Chondrocyte (in vitro differentiated cells): ENCODE measurements around the gene LYPD6. TPM values are rescaled to one million over a fixed set of nuclear protein-coding genes. Genes with fewer than 3 reads are reported as not detected.

Source experiments
- DNase-seq: peaks from one replicate; pipeline ENCODE4 v3.0.0; 2021; ENCODE audit warnings: mixed read lengths, low spot score
- H3K27ac Mint-ChIP-seq: one replicate; pipeline ENCODE4 v1.8.0; 2021; ENCODE audit warnings: mild to moderate bottlenecking, moderate library complexity, mixed read lengths; ENCODE audit not compliant: unreplicated experiment
- H3K27me3 Mint-ChIP-seq: 2 replicates; pipeline ENCODE4 v1.8.0; 2021; ENCODE audit warnings: low read depth, mixed read lengths
- H3K36me3 Mint-ChIP-seq: 2 replicates; pipeline ENCODE4 v1.8.0; 2021; ENCODE audit warnings: low read depth, mixed read lengths
- H3K4me1 Mint-ChIP-seq: 2 replicates; pipeline ENCODE4 v1.8.0; 2021; ENCODE audit warnings: low read depth, mild to moderate bottlenecking, mixed read lengths
- H3K4me3 Mint-ChIP-seq: one replicate; pipeline ENCODE4 v1.8.0; 2021; ENCODE audit warnings: mild to moderate bottlenecking, moderate library complexity, mixed read lengths; ENCODE audit not compliant: unreplicated experiment
- H3K9me3 Mint-ChIP-seq: 2 replicates; pipeline ENCODE4 v1.8.0; 2021; ENCODE audit warnings: low read depth, mixed read lengths
- total RNA-seq: library from RNA; stranded (reverse); gene quantifications from 3 replicates; pipeline ENCODE4 v1.2.1, GENCODE V29; 2021
- TF ChIP-seq, protein P1 (sequence below): fragments of 200-600 bp; sonication (generic); IDR thresholded peaks from 2 replicates; pipeline ENCODE4 v1.5.0; 2021; ENCODE audit warnings: antibody characterized with exemption, mild to moderate bottlenecking, moderate library complexity

The LYPD6 gene
- total RNA-seq, 1 donor from 2014 or later, result 0.57 TPM

- TF ChIP-seq, protein P1, sequence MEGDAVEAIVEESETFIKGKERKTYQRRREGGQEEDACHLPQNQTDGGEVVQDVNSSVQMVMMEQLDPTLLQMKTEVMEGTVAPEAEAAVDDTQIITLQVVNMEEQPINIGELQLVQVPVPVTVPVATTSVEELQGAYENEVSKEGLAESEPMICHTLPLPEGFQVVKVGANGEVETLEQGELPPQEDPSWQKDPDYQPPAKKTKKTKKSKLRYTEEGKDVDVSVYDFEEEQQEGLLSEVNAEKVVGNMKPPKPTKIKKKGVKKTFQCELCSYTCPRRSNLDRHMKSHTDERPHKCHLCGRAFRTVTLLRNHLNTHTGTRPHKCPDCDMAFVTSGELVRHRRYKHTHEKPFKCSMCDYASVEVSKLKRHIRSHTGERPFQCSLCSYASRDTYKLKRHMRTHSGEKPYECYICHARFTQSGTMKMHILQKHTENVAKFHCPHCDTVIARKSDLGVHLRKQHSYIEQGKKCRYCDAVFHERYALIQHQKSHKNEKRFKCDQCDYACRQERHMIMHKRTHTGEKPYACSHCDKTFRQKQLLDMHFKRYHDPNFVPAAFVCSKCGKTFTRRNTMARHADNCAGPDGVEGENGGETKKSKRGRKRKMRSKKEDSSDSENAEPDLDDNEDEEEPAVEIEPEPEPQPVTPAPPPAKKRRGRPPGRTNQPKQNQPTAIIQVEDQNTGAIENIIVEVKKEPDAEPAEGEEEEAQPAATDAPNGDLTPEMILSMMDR, result no peak
- H3K9me3 Mint-ChIP-seq, result no peaks in the 10 kb centered on the region
- peaks cover 5% of the 10 kb centered on the region for H3K4me1 Mint-ChIP-seq
- DNase-seq, result no peak
- no peaks in the 10 kb centered on the region for H3K36me3 Mint-ChIP-seq
- H3K27ac Mint-ChIP-seq, result no peak overlapping the region
- no peak overlapping the region for H3K4me3 Mint-ChIP-seq
- no peaks in the 10 kb centered on the region for H3K27me3 Mint-ChIP-seq
These were observed 137.0 kb downstream of the LYPD6 start for GRCh38 chr2:149467436-149467835.

GRCh38 chr2:149468636-149469035, 138.2 kb downstream of the LYPD6 start:
- Mint-ChIP-seq H3K27me3 (no peaks in the 10 kb centered on the region), H3K36me3 (no peaks in the 10 kb centered on the region), H3K4me1 (peaks cover 5% of the 10 kb centered on the region), H3K27ac (no peak overlapping the region), H3K4me3 (no peak overlapping the region), H3K9me3 (no peaks in the 10 kb centered on the region)
- DNase-seq, result no peak
- TF ChIP-seq, protein P1, result no peak

GRCh38 chr2:149470046-149470445, 139.7 kb downstream of the LYPD6 start:
- TF ChIP-seq, protein P1, result no peak
- no peaks in the 10 kb centered on the region for H3K27me3 Mint-ChIP-seq
- H3K4me3 Mint-ChIP-seq, result no peak overlapping the region
- no peak overlapping the region for H3K27ac Mint-ChIP-seq
- no peaks in the 10 kb centered on the region for H3K9me3 Mint-ChIP-seq
- H3K36me3 Mint-ChIP-seq, result no peaks in the 10 kb centered on the region
- DNase-seq, result no peak
- H3K4me1 Mint-ChIP-seq, result peaks cover 5% of the 10 kb centered on the region

GRCh38 chr2:149472413-149472812, 142.0 kb downstream of the LYPD6 start:
- TF ChIP-seq, protein P1, result no peak
- H3K27ac Mint-ChIP-seq, result no peak overlapping the region
- no peaks in the 10 kb centered on the region for H3K9me3 Mint-ChIP-seq
- no peaks in the 10 kb centered on the region for H3K36me3 Mint-ChIP-seq
- no peak overlapping the region for H3K4me3 Mint-ChIP-seq
- no peaks in the 10 kb centered on the region for H3K27me3 Mint-ChIP-seq
- DNase-seq, result no peak
- peaks cover 3% of the 10 kb centered on the region for H3K4me1 Mint-ChIP-seq

DNA sequence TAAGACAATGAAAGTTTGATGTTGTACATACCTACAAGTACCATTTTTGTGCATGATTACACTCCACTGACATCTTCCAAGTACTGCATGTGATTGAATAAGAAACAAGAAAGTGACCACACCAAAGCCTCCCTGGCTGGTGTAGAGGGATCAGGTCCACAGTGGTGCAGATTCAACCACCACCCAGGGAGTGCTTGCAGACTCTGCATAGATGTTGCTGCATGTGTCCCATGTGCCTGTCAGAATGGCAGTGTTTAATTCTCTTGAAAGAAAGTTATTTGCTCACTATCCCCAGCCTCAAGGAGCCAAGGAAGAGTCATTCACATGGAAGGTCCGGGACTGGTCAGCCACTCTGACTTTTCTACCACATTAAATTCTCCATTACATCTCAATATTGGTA, 142.7 kb downstream of the LYPD6 start:
- H3K27me3 Mint-ChIP-seq, result no peaks in the 10 kb centered on the region
- TF ChIP-seq, protein P1, result no peak
- no peaks in the 10 kb centered on the region for H3K9me3 Mint-ChIP-seq
- no peak for DNase-seq
- no peaks in the 10 kb centered on the region for H3K4me1 Mint-ChIP-seq
- H3K36me3 Mint-ChIP-seq, result no peaks in the 10 kb centered on the region
- no peak overlapping the region for H3K4me3 Mint-ChIP-seq
- H3K27ac Mint-ChIP-seq, result no peak overlapping the region
